Measurements from ENCODE around the gene VAMP1.

GRCh38 chr12:6418796-6419195, 51.7 kb downstream of the VAMP1 start:
- TF ChIP-seq CTCF (IDR thresholded peaks at IDR 0.05), result no peak
- TF ChIP-seq POLR2A (IDR thresholded peaks at IDR 0.05), result no peak
